Spleen (tissue), 11 donors: ENCODE data around the gene SRPX. TPM values are rescaled to one million over a fixed set of nuclear protein-coding genes. Genes with fewer than 3 reads are reported as not detected.

Experiments
- DNase-seq: peaks from one replicate; pipeline ENCODE4 v3.0.0-alpha.2; 2020
- H3K27ac ChIP-seq, 8 donors: fragments of 200-600 bp; sonication (generic) in 7 of 8; 1 replicate in 4 of 8; 2 replicates in 4 of 8; pipeline versions ENCODE4 v1.5.0 to v1.8.0; 2016 to 2021; ENCODE audit warnings: inconsistent platforms in 4 of 8, mild to moderate bottlenecking in 4 of 8, moderate library complexity in 1 of 8
- H3K27me3 ChIP-seq, 7 donors: fragments of 200-600 bp; sonication (generic) in 6 of 7; replicated peaks in 1 of 7; 1 replicate in 4 of 7; 2 replicates in 3 of 7; pipeline versions ENCODE4 v1.5.0 to v1.8.0; 2016 to 2021; ENCODE audit warnings: inconsistent platforms in 3 of 7, mild to moderate bottlenecking in 1 of 7
- H3K36me3 ChIP-seq, 6 donors: fragments of 200-600 bp; sonication (generic) in 5 of 6; 1 replicate in 4 of 6; 2 replicates in 2 of 6; pipeline versions ENCODE4 v1.5.0 to v1.8.0; 2016 to 2021; ENCODE audit warnings: inconsistent platforms in 2 of 6
- H3K4me1 ChIP-seq, 6 donors: fragments of 200-600 bp; sonication (generic) in 5 of 6; 1 replicate in 3 of 6; 2 replicates in 3 of 6; pipeline versions ENCODE4 v1.5.0 to v1.8.0; 2016 to 2021; ENCODE audit warnings: inconsistent platforms in 3 of 6
- H3K4me3 ChIP-seq, 8 donors: fragments of 200-600 bp; sonication (generic) in 7 of 8; 1 replicate in 4 of 8; 2 replicates in 4 of 8; pipeline versions ENCODE4 v1.5.0 to v1.8.0; 2016 to 2021; ENCODE audit warnings: inconsistent platforms in 4 of 8, mild to moderate bottlenecking in 4 of 8, moderate library complexity in 2 of 8
- H3K9me3 ChIP-seq, 8 donors: fragments of 200-600 bp; sonication (generic) in 7 of 8; 1 replicate in 4 of 8; 2 replicates in 4 of 8; pipeline versions ENCODE4 v1.5.0 to v1.8.0; 2016 to 2021; ENCODE audit warnings: inconsistent platforms in 4 of 8
- CTCF ChIP-seq, 11 experiments: fragments of 200-600 bp in 7 of 11; fragments of 450-650 bp in 4 of 11; sonication (generic) in 4 of 11; IDR thresholded peaks in 8 of 11; conservative IDR thresholded peaks in 3 of 11; 1 replicate in 7 of 11; 2 replicates in 4 of 11; pipeline versions ENCODE4 v1.4.0 to v1.8.0; 2016 to 2021; ENCODE audit warnings: antibody characterized with exemption in 11 of 11, inconsistent platforms in 4 of 11, mild to moderate bottlenecking in 1 of 11
- POLR2A ChIP-seq, 3 donors: fragments of 450-650 bp; IDR thresholded peaks; one replicate each; pipeline ENCODE4 v1.5.1; 2017; ENCODE audit warnings: antibody characterized with exemption in 3 of 3, mild to moderate bottlenecking in 1 of 3
- POLR2AphosphoS5 ChIP-seq, 3 donors: sonication (generic); formaldehyde crosslinking; IDR thresholded peaks; one replicate each; pipeline ENCODE4 v1.5.1; 2017; ENCODE audit warnings: antibody characterized with exemption in 3 of 3
- WGBS, 5 donors: extraction: QIAGEN DNeasy Blood & Tissue Kit in 3 of 5; methylation state at CpG; one replicate each; pipeline versions ENCODE4 v1.1.5 to v1.1.7; 2013 to 2018; 5-methylcytosine and 5-hydroxymethylcytosine counted together
- intact Hi-C: fragments of 100-400 bp; cut with DNase I; formaldehyde crosslinking; loops from one replicate; pipeline ENCODE4 v1.15.0; 2023; ENCODE audit warnings: low total_unique reads
- polyA plus RNA-seq, 3 donors: library from polyadenylated mRNA; stranded (reverse); fragments of 200-250 nt; gene quantifications; one replicate each; pipeline ENCODE4 v1.2.1, GENCODE V29; 2013
- total RNA-seq, 7 donors: library from RNA; depleted of rRNA in 3 of 7; stranded (reverse); fragments of >200 nt in 3 of 7; fragmentation: NEBNext Ultra II Directional in 4 of 7; extraction: Animal tissue kit (Norgen Biotek cat#: 25700) in 4 of 7; gene quantifications; one replicate each; pipeline versions ENCODE4 v1.1.0 to v1.2.1, GENCODE V29; 2016 to 2021
- donor health status: healthy with polysubstance abuse.
- donor health status: DM: no; HTN: no; CAD: no; lungs with moderate emphysema.
- donor health status: DM: no; HTN: no; CAD: no.
- donor health status: Bipolar disorder and iron deficiency.
- donor health status: healthy.
- donor health status: DM: no; HTN: no; CAD: no.
- donor health status: DM: yes; HTN: yes; CAD: no.

The SRPX gene
- total and polyA plus RNA-seq, 10 donors = 0.50 to 10.3 (median 1.9) TPM

GRCh38 chrX:38154818-38155217, 65.9 kb downstream of the SRPX start:
- H3K36me3 ChIP-seq = no peaks in the 10 kb centered on the region
- WGBS, 5 donors = 35 to 71% (median 67%) methylated on average over 2 of the region's 2 CpGs
- TF ChIP-seq POLR2A (IDR thresholded peaks at IDR 0.05) (no peak), POLR2AphosphoS5 (IDR thresholded peaks at IDR 0.05) (no peak), CTCF (IDR thresholded peaks at IDR 0.05 in 8 of 11, conservative IDR thresholded peaks at IDR 0.05 in 3 of 11) (no peak)
- H3K4me1 ChIP-seq = no peaks in the 10 kb centered on the region
- DNase-seq = no peak
- intact Hi-C loops = no loop called here
- no peak overlapping the region for H3K27ac ChIP-seq
- no peak overlapping the region for H3K4me3 ChIP-seq
- peaks cover 0 to 7% (median 0%) of the 10 kb centered on the region in 7 donors for H3K27me3 ChIP-seq
- H3K9me3 ChIP-seq = no peaks in the 10 kb centered on the region

GRCh38 chrX:38154340-38154739, 66.3 kb downstream of the SRPX start:
- DNase-seq = no peak
- TF ChIP-seq POLR2A (IDR thresholded peaks at IDR 0.05) (no peak), CTCF (IDR thresholded peaks at IDR 0.05 in 8 of 11, conservative IDR thresholded peaks at IDR 0.05 in 3 of 11) (no peak), POLR2AphosphoS5 (IDR thresholded peaks at IDR 0.05) (no peak)
- 42 to 69% (median 66%) methylated on average over 5 of the region's 5 CpGs for WGBS, 5 donors
- no peaks in the 10 kb centered on the region for H3K36me3 ChIP-seq
- H3K27ac ChIP-seq = no peak overlapping the region
- peaks cover 0 to 9% (median 0%) of the 10 kb centered on the region in 7 donors for H3K27me3 ChIP-seq
- H3K9me3 ChIP-seq = no peaks in the 10 kb centered on the region
- no peak overlapping the region for H3K4me3 ChIP-seq
- intact Hi-C loops = no loop called here
- no peaks in the 10 kb centered on the region for H3K4me1 ChIP-seq

DNA sequence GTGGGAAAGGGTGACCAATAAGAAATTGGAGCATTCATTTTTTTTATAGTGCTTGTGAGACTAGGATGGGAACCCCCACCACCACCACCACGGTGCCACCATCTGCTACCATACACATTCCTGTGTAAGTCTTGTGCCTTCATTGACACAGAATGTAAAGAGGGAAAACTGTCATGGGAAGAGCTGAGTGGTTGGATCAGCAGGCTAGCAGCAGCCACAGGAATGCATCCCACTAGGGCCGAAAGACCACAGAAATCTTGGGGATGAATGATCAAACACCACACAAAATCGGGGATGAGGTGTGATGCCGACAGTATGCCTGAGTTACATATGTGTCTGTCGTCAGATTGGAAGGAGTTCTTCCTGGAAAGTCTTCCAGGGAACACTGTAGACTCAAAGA, 69.2 kb downstream of the SRPX start:
- TF ChIP-seq CTCF (IDR thresholded peaks at IDR 0.05 in 8 of 11, conservative IDR thresholded peaks at IDR 0.05 in 3 of 11) = no peak
- TF ChIP-seq POLR2A (IDR thresholded peaks at IDR 0.05) = no peak
- no peak for TF ChIP-seq POLR2AphosphoS5 (IDR thresholded peaks at IDR 0.05)
- DNase-seq = no peak
- Histone ChIP-seq H3K4me3 (no peak overlapping the region), H3K9me3 (no peaks in the 10 kb centered on the region), H3K27me3 (peaks cover 0 to 9% (median 0%) of the 10 kb centered on the region in 7 donors), H3K4me1 (no peaks in the 10 kb centered on the region), H3K27ac (no peak overlapping the region), H3K36me3 (no peaks in the 10 kb centered on the region)
- WGBS, 5 donors = 69 to 92% (median 86%) methylated on average over 5 of the region's 5 CpGs
- intact Hi-C loops = no loop called here

- no peaks in the 10 kb centered on the region for H3K9me3 ChIP-seq
- DNase-seq = no peak
- no peaks in the 10 kb centered on the region for H3K4me1 ChIP-seq
- intact Hi-C loops = no loop called here
- WGBS, 5 donors = 64 to 92% (median 90%) methylated on average over 4 of the region's 4 CpGs
- H3K27me3 ChIP-seq = peaks cover 0 to 9% (median 0%) of the 10 kb centered on the region in 7 donors
- H3K4me3 ChIP-seq = no peak overlapping the region
- TF ChIP-seq POLR2AphosphoS5 (IDR thresholded peaks at IDR 0.05) = no peak
- no peaks in the 10 kb centered on the region for H3K36me3 ChIP-seq
- no peak overlapping the region for H3K27ac ChIP-seq
Measured at GRCh38 chrX:38150993-38151392, 69.7 kb downstream of the SRPX start.

DNA sequence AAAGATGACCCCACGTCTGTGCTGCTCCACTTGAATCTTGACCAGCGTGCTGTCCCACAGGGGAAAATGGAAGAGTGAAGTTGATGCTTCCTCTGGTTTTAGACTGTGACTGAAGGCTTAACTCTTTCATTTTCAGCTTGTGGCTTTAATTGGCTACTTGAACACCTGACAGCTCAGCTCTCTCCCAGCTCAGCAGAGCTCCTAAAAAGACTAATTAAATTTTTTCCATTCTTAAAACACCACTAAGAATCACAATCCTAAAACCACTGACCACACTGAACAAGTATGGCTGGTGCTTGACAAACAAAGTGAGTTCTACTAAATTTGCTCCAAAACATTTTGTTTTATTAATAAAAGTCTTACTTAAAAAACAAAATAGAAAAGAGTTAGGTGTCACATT, 71.7 kb downstream of the SRPX start:
- WGBS, 5 donors = 62 to 84% (median 78%) methylated on average over 2 of the region's 2 CpGs
- peaks cover 0 to 9% (median 0%) of the 10 kb centered on the region in 7 donors for H3K27me3 ChIP-seq
- no peak overlapping the region for H3K4me3 ChIP-seq
- TF ChIP-seq POLR2A (IDR thresholded peaks at IDR 0.05) (no peak), CTCF (IDR thresholded peaks at IDR 0.05 in 8 of 11, conservative IDR thresholded peaks at IDR 0.05 in 3 of 11) (no peak)
- H3K9me3 ChIP-seq = no peaks in the 10 kb centered on the region
- no peaks in the 10 kb centered on the region for H3K36me3 ChIP-seq
- intact Hi-C loops = no loop called here
- no peak overlapping the region for H3K27ac ChIP-seq
- no peak for DNase-seq
- no peaks in the 10 kb centered on the region for H3K4me1 ChIP-seq
